Lung microvascular endothelial cell (primary cell): ENCODE measurements around the gene UBA6. TPM values are rescaled to one million over a fixed set of nuclear protein-coding genes. Genes with fewer than 3 reads are reported as not detected.
"Not testable (repeated sequence)": the region's sequence is repeated elsewhere in the genome, so short reads cannot be mapped to it uniquely, and the experiment has no call there.

ENCODE experiments used
- DNase-seq, 2 donors: peaks; one replicate each; pipeline versions ENCODE4 v3.0.0 to v3.0.0-alpha.2; 2010; ENCODE audit warnings: low read depth in 2 of 2
- total RNA-seq: library from RNA; depleted of rRNA; stranded (reverse); fragments of >200 nt; gene quantifications from 2 replicates; pipeline ENCODE4 v1.2.1, GENCODE V29; 2014

Gene UBA6
- total RNA-seq, 1 donor from 2014 or later, result 67.5 TPM

- peak in 1 of 2 donors; percentile 11 for DNase-seq
Observed at GRCh38 chr4:67714248-67714583, 13.3 kb upstream of the UBA6 start.

GRCh38 chr4:67713529-67714247 is 12.7 kb upstream of the UBA6 start:
- DNase-seq, result peak; percentile 54 to 55

- no peak for DNase-seq
Observed at GRCh38 chr4:67712650-67713528, 11.9 kb upstream of the UBA6 start.

DNA sequence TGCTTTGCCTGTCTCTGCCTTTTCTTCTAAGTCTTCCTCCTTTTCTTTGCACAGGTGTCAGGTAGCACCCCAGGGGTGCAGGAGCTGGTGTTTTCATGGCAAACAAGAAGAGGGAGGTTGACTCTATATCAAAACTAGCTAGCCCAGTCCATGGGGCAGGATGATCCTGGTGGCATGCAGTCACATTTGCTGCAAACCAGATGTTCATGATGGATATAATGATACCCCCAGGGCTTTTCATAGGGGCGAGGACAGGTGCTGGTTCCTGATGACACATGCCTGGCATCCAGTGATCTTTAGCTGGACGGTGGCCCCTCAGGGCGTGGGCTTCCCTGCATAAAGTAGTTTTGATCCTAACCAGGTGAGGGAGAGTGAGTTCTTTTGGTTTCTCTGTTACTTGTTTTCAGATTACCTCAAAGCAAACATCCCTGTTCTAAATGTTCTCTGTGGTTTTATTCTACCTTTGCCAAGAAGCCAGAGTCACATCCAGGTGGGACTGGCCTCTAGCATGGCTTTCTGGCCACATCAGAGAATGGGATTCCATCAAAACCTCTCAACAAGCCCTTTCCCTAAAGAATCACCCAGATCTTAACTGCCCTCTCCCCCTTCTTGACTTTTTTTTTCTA is 11.2 kb upstream of the UBA6 start:
- DNase-seq, result no peak

DNA sequence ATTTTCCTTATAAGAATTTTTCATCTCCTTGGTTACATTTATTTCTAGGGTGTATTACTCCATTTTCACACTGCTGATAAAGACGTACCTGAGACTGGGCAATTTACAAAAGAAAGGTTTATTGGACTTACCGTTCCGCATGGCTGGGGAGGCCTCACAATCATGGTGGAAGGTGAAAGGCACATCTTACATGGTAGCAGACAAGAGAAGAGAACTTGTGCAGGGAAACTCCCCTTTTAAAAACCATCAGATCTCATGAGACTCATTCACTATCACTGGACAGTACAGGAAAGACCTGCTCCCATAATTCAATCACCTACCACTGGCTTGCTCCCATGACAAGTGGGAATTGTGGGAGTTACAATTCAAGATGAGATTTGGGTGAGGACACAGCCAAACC is 5.7 kb upstream of the UBA6 start:
- not testable (repeated sequence) for DNase-seq

DNA sequence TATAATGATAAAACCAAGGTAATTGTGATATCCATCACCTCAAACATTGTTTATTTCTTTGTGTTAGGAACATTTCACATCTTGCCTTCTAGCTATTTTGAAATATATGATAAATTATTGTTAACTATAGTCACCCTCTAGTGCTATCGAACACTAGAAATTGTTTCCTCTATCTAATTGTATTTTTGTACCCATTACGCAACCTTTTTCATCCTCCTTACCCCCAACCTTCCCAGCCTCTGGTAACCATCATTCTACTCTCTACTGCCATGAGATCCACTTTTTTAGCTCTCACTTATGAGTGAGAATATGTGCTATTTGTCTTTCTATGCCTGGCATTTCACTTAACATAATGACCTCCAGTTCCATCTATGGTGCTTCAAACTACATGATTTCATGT is 3.9 kb upstream of the UBA6 start:
- DNase-seq, result no peak

DNA sequence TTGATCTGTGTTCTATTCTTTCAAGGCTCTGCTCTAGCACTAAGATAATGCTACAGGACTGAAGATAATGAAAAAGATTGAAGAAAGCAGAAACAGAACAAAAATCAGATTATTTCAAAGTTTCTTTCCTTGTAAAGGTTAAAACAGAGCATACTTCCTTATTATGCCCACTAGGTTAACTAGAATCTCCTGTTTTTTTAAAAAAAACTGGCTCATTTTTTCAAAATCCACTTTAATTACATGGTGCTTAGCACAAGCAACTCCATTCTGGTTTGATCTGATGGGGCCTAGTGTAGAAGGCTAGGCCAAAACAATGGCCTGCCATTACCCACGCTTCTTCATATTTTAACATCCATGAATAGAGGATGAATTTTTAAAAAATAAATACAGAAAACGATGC is 1.2 kb upstream of the UBA6 start:
- DNase-seq, result no peak

DNA sequence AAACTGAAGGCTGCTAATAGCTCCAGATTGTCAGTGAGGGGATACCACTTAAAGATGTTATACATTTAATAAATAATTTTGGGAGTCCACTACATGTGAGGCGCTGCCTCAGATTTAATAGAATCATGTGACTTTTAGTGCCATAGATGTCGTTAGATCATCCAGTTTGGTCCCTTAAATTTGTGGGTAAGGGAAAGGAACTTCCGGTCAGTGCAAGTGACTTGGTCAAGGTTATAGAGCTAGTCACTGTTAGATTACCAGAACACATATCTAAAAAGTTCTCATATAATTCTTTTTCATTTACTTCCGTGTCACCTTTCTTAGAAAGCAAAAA is 529 bp upstream of the UBA6 start:
- no peak for DNase-seq

DNA sequence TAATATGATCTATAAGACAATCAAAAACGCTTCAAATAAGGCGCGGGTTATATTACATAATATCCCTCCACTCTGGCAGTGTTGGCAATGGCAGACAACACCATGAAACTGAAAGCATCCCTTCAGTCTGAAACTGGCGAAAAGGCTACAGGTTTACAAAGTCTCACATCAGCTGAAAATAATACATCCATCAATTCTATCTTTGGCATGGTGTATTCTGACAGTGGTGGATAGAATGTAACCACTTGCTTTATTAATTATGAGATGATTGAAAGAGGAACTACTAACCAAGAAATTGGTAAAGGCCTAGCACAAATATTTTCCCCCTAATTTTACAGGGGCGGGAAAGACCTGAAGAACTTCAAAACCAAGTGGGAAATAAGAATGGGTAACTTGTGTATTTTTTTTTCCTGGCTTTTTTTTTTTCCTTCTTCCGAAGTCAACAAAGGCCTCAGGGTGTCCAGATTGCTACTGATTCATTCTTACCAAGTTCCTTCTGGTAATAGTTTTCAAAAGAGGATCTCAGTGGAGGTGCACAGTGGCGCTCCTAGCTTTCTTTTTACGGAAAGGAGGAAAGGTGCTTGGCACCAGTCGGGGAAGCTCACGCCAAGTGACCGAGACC is 728 bp downstream of the UBA6 start:
- peak; percentile 51 to 52 for DNase-seq

- no peak for DNase-seq
Observed at GRCh38 chr4:67699603-67700002, 1.4 kb downstream of the UBA6 start.

DNA sequence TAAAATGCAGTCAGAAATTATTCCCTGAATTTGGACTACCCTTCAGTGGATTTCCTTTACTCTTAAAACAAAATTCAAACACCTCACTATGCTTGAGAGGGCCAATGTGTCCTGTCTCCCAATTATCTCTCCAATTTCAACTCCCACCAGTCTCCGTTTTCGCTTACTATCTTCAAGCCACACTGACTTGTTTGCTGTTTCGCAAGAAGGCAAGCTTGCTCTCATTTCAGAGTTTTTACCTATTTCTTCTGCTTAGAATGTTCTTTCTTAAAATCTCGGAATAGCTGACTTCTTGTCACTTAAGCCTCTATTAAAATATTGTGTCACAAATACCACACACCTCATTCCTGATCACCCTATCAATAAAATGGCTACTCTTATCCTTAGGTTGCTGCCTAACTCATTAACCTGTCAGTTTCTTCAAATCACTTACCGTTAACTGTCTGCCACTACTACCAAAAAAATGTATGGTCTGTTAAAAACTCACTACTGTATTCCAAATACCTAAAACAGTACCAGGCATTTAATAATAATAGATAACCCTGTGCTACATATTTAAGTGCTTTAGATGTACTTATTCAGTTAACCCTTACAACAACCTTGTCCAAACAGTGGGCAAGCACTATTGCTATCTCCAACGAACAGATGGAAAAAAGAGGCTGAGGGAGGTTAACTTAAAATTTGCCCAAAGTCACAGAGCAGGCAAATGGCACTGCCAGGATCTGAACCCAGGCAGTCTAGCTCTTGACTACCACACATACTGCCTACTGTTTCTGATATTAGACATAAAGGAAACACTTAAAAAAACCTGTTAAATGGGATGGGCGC is 2.9 kb downstream of the UBA6 start:
- no peak for DNase-seq

DNA sequence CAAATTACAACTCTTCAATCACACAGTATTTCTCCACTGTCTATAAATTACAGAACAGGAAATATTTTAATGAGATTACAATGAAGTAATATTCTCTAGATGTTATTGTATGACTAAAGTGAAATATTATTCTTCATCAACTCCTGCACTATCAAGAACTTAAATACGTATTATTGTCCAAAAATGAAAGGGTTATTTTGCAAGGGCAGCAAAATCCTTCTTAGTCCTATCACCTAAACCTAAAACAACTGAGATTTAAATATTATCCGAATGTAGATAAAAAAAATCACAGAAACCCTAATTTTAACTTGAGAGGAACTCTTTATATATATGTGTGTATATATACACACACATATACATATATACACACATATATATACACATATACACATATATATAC is 4.9 kb downstream of the UBA6 start:
- DNase-seq, result no peak

DNA sequence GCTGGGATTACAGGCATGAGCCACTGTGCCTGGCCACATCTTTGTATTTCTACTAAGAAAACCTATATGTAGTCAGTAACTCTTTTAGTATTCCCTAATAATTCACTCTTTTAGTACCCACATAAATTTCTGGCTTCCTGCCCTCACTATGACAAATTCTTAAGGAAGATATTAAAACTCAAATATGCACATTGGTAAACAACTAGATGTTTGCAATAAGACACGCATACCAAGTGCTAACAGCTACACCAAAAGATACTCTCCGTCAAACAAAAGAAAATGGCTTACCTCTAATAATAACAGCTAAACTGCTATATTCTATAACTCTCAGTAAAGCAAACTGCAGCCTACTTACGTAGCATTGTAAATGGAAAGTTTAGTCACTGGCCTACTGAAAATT is 6.3 kb downstream of the UBA6 start:
- DNase-seq, result no peak

- DNase-seq, result no peak
Observed at GRCh38 chr4:67691328-67691727, 9.6 kb downstream of the UBA6 start.

DNA sequence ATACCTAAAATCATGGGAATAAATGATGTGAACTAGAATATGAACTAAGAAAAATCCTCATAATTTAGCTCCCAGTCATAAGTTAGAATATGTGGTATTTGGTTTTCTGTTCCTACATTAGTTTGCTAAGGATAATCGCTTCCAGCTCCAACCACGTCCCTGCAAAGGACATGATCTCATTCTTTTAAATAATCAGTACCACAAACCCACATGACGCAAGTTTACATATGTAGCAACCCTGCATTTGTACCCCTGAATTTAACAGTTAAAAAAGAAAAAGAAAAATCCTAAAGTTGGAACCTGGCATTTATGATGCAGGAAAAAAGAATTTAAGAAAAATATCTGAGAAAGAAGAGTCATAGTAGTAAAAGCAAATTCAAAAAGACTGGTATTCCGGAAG is 13.3 kb downstream of the UBA6 start:
- DNase-seq, result no peak

DNA sequence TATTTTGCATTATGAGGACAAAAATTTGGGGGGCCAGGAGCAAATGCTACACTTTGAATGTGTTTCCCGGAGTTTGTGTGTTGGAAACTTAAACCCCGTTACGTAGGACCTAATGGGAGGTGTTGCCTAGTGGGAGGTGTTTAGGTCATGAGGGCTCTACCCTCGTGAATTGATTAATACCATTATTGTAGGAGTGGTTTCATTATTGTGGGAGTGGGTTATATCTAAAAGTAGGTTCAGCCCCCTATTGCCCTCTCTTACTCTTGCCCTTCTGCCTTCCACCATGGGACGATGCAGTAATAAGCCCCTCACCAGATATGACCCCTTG is 15.5 kb downstream of the UBA6 start:
- no peak for DNase-seq

- DNase-seq, result no peak
Observed at GRCh38 chr4:67684839-67685531, 16.0 kb downstream of the UBA6 start.

DNA sequence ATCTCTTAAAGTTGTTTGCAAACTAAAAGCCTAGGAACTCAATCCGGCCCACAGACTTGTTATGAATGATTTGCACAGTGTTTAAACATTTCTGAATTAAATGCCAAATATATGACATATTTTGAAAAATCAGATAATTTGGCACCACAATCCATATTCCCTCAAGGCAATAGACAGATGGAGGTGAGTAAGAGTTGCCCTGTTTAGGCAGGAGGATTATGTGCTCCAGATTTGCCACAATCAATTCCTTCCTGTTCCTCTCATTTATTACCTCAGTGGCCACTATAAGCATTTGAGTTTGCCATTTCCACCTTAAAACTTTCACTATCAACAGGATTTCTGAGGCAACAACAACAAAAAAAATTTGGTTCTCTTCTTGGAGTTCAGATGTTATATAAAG is 18.7 kb downstream of the UBA6 start:
- DNase-seq, result no peak

DNA sequence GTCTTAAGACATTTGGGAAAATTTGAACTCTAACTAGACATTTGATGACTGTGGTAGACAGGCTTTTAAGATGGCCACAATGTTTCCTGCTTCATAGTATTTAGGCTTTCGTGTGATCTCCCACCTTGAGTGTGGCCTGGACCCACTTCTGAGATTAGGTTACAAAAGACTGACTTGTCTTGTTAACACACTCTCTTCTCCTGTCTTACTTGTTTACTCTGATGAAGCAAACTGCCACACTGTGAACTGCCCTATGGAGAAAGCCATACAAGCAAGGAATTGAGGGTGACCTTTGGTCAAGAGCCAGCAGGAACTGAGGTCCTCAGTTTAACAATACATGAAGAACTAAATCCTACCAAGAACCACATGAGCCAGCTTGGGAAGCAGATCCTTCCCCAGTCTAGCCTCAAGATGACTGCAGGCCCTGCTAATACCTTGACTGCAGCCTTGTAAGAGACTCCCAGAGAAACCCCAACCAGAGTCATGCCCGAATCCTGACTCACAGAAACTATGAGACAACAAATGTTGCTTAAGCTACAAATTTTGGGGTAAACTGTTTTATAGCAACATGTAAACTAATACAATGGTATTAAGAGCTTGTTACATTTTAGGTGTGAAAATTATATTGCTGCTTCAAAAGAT is 20.3 kb downstream of the UBA6 start:
- DNase-seq, result no peak

- no peak for DNase-seq
Observed at GRCh38 chr4:67678612-67679011, 22.3 kb downstream of the UBA6 start.
